Measurements from ENCODE around the gene PIK3R5. TPM values are rescaled to one million over a fixed set of nuclear protein-coding genes. Genes with fewer than 3 reads are reported as not detected.

PIK3R5 gene
- total RNA-seq, 2 experiments from 2014 or later, result 0.76 to 1.5 TPM

- Histone ChIP-seq H3K4me2 (ENCODE audit: low read length) (peak overlapping the region; percentile 64), H3K4me1 (ENCODE audit: insufficient read depth, low read length, poor library complexity, severe bottlenecking) (peaks cover 37% of the 10 kb centered on the region)
Measured at GRCh38 chr17:8898636-8899035, 66.9 kb downstream of the PIK3R5 start.

GRCh38 chr17:8898126-8898525, 67.4 kb downstream of the PIK3R5 start:
- Histone ChIP-seq H4K20me1 (ENCODE audit: insufficient read depth, low read length) (no peaks in the 10 kb centered on the region), H3K4me1 (ENCODE audit: insufficient read depth, low read length, poor library complexity, severe bottlenecking) (peaks cover 37% of the 10 kb centered on the region), H3K27ac (ENCODE audit: low read depth, low read length, poor library complexity, severe bottlenecking) (no peak overlapping the region), H3K4me2 (ENCODE audit: low read length) (peak overlapping the region; percentile 64), H2AFZ (ENCODE audit: low read length) (no peak overlapping the region), H3K79me2 (ENCODE audit: insufficient read depth, low read depth, low read length) (no peaks in the 10 kb centered on the region), H3K9me2 (ENCODE audit: insufficient read depth, low read length) (no peaks in the 10 kb centered on the region), H3K36me3 (ENCODE audit: insufficient read depth, low read length) (no peaks in the 10 kb centered on the region), H3K4me3 (ENCODE audit: low read depth, low read length, poor library complexity, severe bottlenecking) (no peak overlapping the region), H3K9me3 (ENCODE audit: low read length) (no peaks in the 10 kb centered on the region)
- CTCF ChIA-PET (ENCODE audit: unreplicated experiment), result no interaction called here
- intact Hi-C loops (cut with micrococcal nuclease; ENCODE audit: unreplicated experiment), result loop anchor here (5.0 kb wide), 1 partner anchor 99 kb away; no protein-coding TSS in a partner anchor
- DNase-seq (ENCODE audit: low spot score), result no peak
- BruUV-seq (replicated peaks), result no TSS peak
- TF ChIP-seq EZH2phosphoT487 (IDR thresholded peaks at IDR 0.05; ENCODE audit: borderline replicate concordance, low read depth, low read length), result no peak
- TF ChIP-seq, protein P1, sequence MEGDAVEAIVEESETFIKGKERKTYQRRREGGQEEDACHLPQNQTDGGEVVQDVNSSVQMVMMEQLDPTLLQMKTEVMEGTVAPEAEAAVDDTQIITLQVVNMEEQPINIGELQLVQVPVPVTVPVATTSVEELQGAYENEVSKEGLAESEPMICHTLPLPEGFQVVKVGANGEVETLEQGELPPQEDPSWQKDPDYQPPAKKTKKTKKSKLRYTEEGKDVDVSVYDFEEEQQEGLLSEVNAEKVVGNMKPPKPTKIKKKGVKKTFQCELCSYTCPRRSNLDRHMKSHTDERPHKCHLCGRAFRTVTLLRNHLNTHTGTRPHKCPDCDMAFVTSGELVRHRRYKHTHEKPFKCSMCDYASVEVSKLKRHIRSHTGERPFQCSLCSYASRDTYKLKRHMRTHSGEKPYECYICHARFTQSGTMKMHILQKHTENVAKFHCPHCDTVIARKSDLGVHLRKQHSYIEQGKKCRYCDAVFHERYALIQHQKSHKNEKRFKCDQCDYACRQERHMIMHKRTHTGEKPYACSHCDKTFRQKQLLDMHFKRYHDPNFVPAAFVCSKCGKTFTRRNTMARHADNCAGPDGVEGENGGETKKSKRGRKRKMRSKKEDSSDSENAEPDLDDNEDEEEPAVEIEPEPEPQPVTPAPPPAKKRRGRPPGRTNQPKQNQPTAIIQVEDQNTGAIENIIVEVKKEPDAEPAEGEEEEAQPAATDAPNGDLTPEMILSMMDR (conservative IDR thresholded peaks at IDR 0.05; ENCODE audit: low read length), result no peak
- POLR2A ChIA-PET, result no interaction called here

More at GRCh38 chr17:8898636-8899035, 66.9 kb downstream of the PIK3R5 start:
- H3K9me2 ChIP-seq (ENCODE audit: insufficient read depth, low read length), result no peaks in the 10 kb centered on the region
- DNase-seq (ENCODE audit: low spot score), result no peak
- BruUV-seq (replicated peaks), result no TSS peak
- H2AFZ ChIP-seq (ENCODE audit: low read length), result peak overlapping the region; percentile 65
- H3K9me3 ChIP-seq (ENCODE audit: low read length), result no peaks in the 10 kb centered on the region
- H4K20me1 ChIP-seq (ENCODE audit: insufficient read depth, low read length), result no peaks in the 10 kb centered on the region
- H3K4me3 ChIP-seq (ENCODE audit: low read depth, low read length, poor library complexity, severe bottlenecking), result peak overlapping the region; percentile 28
- ChIA-PET CTCF (ENCODE audit: unreplicated experiment) (no interaction called here), POLR2A (interaction anchor here (1.7 kb wide), 1 partner anchor 9 kb away, joined by 5 read pairs; no protein-coding TSS in a partner anchor)
- H3K79me2 ChIP-seq (ENCODE audit: insufficient read depth, low read depth, low read length), result no peaks in the 10 kb centered on the region
- H3K27ac ChIP-seq (ENCODE audit: low read depth, low read length, poor library complexity, severe bottlenecking), result peak overlapping the region; percentile 39
- intact Hi-C loops (cut with micrococcal nuclease; ENCODE audit: unreplicated experiment), result loop anchor here (5.0 kb wide), 1 partner anchor 99 kb away; no protein-coding TSS in a partner anchor
- no peaks in the 10 kb centered on the region for H3K36me3 ChIP-seq (ENCODE audit: insufficient read depth, low read length)
- no peak for TF ChIP-seq EZH2phosphoT487 (IDR thresholded peaks at IDR 0.05; ENCODE audit: borderline replicate concordance, low read depth, low read length)
- TF ChIP-seq, protein P1 (conservative IDR thresholded peaks at IDR 0.05; ENCODE audit: low read length), result no peak

Measured in OCI-LY7 (cell line).